SH-SY5Y (cell line): ENCODE data around the gene TEX22.

ENCODE experiments used
- GATA2 ChIP-seq: IDR thresholded peaks from 2 replicates; pipeline ENCODE4 v1.6.1; 2011; ENCODE audit warnings: mild to moderate bottlenecking, low read depth, low read length
- GATA3 ChIP-seq: IDR thresholded peaks from 2 replicates; pipeline ENCODE4 v1.6.1; 2011; ENCODE audit warnings: low read depth, mild to moderate bottlenecking, low read length, moderate library complexity

DNA sequence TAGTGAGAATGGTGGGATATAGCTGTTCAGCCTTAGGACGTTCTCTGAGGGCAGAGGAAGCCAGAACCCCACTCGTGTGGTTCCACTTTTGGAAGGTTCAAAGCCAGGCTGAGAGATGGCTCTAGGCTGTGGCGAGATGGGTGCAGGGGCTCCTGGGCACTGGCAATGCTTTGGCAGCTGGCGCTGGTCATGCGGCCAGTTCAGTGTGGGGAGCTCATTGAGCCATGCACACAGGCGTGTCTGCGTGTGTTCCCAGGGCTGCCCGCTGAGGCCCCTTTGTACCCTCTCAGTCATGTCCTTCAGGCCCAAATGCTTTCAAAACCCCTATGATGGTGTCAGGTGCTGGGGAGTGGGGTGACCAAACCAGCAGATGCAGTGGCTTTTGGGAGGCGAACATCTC lies 1.7 kb downstream of the TEX22 start:
- TF ChIP-seq GATA3 (no peak), GATA2 (no peak)
